Lower lobe of right lung (tissue), 2 donors: ENCODE results near the gene OSBPL3. TPM values are rescaled to one million over a fixed set of nuclear protein-coding genes. Genes with fewer than 3 reads are reported as not detected.
A peak's percentile ranks its signal among the peaks of the same experiment; 100 is the strongest.

ENCODE experiments used
- ATAC-seq, 2 donors: fragments of 200-7000 bp; cut with Tn5 transposase; one replicate each; pipeline ENCODE4 v1.9.1; 2020 to 2022; ENCODE audit warnings: mild to moderate bottlenecking in 2 of 2, moderate library complexity in 2 of 2
- DNase-seq: peaks from one replicate; pipeline ENCODE4 v3.0.0-alpha.2; 2020
- H3K27ac ChIP-seq: fragments of 200-600 bp; one replicate; pipeline ENCODE4 v1.8.0; 2022
- H3K27me3 ChIP-seq: fragments of 200-600 bp; one replicate; pipeline ENCODE4 v1.8.0; 2022; ENCODE audit warnings: low read depth
- H3K36me3 ChIP-seq: fragments of 200-600 bp; one replicate; pipeline ENCODE4 v1.8.0; 2022; ENCODE audit warnings: mild to moderate bottlenecking
- H3K4me1 ChIP-seq: fragments of 200-600 bp; one replicate; pipeline ENCODE4 v1.8.0; 2022
- H3K4me3 ChIP-seq: fragments of 200-600 bp; one replicate; pipeline ENCODE4 v1.8.0; 2022; ENCODE audit warnings: mild to moderate bottlenecking
- H3K9me3 ChIP-seq: fragments of 200-600 bp; one replicate; pipeline ENCODE4 v1.8.0; 2022
- intact Hi-C: fragments of 100-400 bp; cut with DNase I; formaldehyde crosslinking; loops from one replicate; pipeline ENCODE4 v1.11.0; 2022
- total RNA-seq: library from RNA; stranded (reverse); fragmentation: NEBNext Ultra II Directional; extraction: Animal tissue kit (Norgen Biotek cat#: 25700); gene quantifications from one replicate; pipeline ENCODE4 v1.2.1, GENCODE V29; 2021
- TF ChIP-seq, protein P1 (sequence below): fragments of 200-600 bp; IDR thresholded peaks from one replicate; pipeline ENCODE4 v1.8.0; 2022; ENCODE audit warnings: antibody characterized with exemption, mild to moderate bottlenecking
- donor health status: DM: no; HTN: yes; CAD: no; lungs with severe emphysema.

Gene OSBPL3
- total RNA-seq, 1 donor from 2014 or later: 24.9 TPM

- Histone ChIP-seq H3K27me3 (no peaks in the 10 kb centered on the region), H3K36me3 (no peaks in the 10 kb centered on the region), H3K4me3 (no peak overlapping the region), H3K9me3 (no peaks in the 10 kb centered on the region), H3K4me1 (no peaks in the 10 kb centered on the region), H3K27ac (no peak overlapping the region)
- intact Hi-C loops: no loop called here
- DNase-seq (no peak), ATAC-seq (no peak)
- TF ChIP-seq, protein P1, sequence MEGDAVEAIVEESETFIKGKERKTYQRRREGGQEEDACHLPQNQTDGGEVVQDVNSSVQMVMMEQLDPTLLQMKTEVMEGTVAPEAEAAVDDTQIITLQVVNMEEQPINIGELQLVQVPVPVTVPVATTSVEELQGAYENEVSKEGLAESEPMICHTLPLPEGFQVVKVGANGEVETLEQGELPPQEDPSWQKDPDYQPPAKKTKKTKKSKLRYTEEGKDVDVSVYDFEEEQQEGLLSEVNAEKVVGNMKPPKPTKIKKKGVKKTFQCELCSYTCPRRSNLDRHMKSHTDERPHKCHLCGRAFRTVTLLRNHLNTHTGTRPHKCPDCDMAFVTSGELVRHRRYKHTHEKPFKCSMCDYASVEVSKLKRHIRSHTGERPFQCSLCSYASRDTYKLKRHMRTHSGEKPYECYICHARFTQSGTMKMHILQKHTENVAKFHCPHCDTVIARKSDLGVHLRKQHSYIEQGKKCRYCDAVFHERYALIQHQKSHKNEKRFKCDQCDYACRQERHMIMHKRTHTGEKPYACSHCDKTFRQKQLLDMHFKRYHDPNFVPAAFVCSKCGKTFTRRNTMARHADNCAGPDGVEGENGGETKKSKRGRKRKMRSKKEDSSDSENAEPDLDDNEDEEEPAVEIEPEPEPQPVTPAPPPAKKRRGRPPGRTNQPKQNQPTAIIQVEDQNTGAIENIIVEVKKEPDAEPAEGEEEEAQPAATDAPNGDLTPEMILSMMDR: no peak
These were observed 137.9 kb downstream of the OSBPL3 start for GRCh38 chr7:24842029-24842428.

- Histone ChIP-seq H3K27me3 (no peaks in the 10 kb centered on the region), H3K36me3 (no peaks in the 10 kb centered on the region), H3K4me1 (no peaks in the 10 kb centered on the region), H3K4me3 (no peak overlapping the region), H3K27ac (no peak overlapping the region), H3K9me3 (no peaks in the 10 kb centered on the region)
- DNase-seq (no peak), ATAC-seq (no peak)
- TF ChIP-seq, protein P1: no peak
- intact Hi-C loops: no loop called here
These were observed 139.4 kb downstream of the OSBPL3 start for GRCh38 chr7:24840563-24840962.

- no peak for ATAC-seq
- no peaks in the 10 kb centered on the region for H3K27me3 ChIP-seq
- intact Hi-C loops: no loop called here
These were observed 143.9 kb downstream of the OSBPL3 start for GRCh38 chr7:24836084-24836483.

GRCh38 chr7:24835643-24836042, 144.3 kb downstream of the OSBPL3 start:
- no peak overlapping the region for H3K27ac ChIP-seq
- intact Hi-C loops: no loop called here

More at GRCh38 chr7:24836084-24836483, 143.9 kb downstream of the OSBPL3 start:
- Histone ChIP-seq H3K9me3 (no peaks in the 10 kb centered on the region), H3K4me3 (no peak overlapping the region), H3K27ac (no peak overlapping the region), H3K4me1 (peaks cover 5% of the 10 kb centered on the region), H3K36me3 (peaks cover 1% of the 10 kb centered on the region)
- TF ChIP-seq, protein P1: no peak
- DNase-seq: no peak

DNA sequence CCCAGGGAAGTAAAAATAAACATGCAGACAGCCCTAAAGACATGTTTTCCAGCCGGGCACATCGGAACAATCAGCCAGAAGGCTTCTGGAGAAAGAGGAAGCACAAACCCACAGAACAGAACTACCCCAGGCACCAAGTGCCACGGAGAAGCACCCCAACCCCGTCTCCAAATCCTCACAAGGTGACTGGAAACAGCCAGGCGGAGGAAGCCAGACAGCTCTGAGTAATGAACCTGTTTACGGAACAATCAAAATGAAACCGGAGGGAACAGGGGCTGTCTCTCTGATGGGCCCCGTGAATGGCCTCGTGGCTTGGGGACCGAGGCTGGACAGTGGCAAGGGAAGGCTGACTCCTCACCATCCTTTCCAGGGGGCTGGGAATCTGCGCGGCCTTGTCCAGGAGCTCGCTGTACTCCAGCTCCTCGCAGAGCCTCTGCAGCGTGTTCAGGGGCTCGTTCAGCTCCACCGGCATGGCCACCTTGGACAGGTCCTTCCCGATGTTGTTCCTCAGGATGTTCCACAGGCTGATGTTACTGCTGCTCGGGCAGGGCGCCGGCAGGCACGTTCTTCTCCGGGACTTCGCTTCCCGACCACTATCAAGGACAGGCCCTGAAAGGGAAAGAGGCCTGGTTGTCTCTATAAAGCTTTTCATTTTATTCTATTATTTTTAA, 145.7 kb downstream of the OSBPL3 start:
- DNase-seq: peak; percentile 56
- peaks cover 14% of the 10 kb centered on the region for H3K36me3 ChIP-seq
- H3K27ac ChIP-seq: peak overlapping the region; percentile 37
- TF ChIP-seq, protein P1: no peak
- intact Hi-C loops: no loop called here
- H3K9me3 ChIP-seq: no peaks in the 10 kb centered on the region
- H3K4me1 ChIP-seq: peaks cover 6% of the 10 kb centered on the region
- peak; percentile 57 to 64 for ATAC-seq
- no peak overlapping the region for H3K4me3 ChIP-seq
- H3K27me3 ChIP-seq: no peaks in the 10 kb centered on the region

More at GRCh38 chr7:24835643-24836042, 144.3 kb downstream of the OSBPL3 start:
- H3K27me3 ChIP-seq: no peaks in the 10 kb centered on the region
- no peak overlapping the region for H3K4me3 ChIP-seq
- TF ChIP-seq, protein P1: no peak
- H3K36me3 ChIP-seq: peaks cover 6% of the 10 kb centered on the region
- DNase-seq: no peak
- H3K4me1 ChIP-seq: peaks cover 5% of the 10 kb centered on the region
- no peak for ATAC-seq
- H3K9me3 ChIP-seq: no peaks in the 10 kb centered on the region
